ENCODE measurements around the gene KPNA1.

The KPNA1 gene

GRCh38 chr3:122514123-122515019 lies at the start of gene KPNA1:
TSS of gene KPNA1 (minus strand) at chr3:122514939. CDS start at chr3:122496565, 18,374 bp downstream.
- intact Hi-C loops (cut with DNase I; ENCODE audit: low total_unique reads), result loop anchor here (10.0 kb wide), 1 partner anchor 50 kb away; no protein-coding TSS in a partner anchor
- peak within 1 kb of the TSS; percentile 96 to 98 for H3K27ac ChIP-seq
- DNase-seq, result peak; percentile 89 to 91
- no peaks in the 10 kb centered on the region for H3K27me3 ChIP-seq
- peaks cover 0 to 28% (median 13%) of the 10 kb centered on the region in 4 donors for H3K4me1 ChIP-seq
- H3K4me3 ChIP-seq, result peak within 1 kb of the TSS; percentile 89 to 95
- no peaks in the 10 kb centered on the region for H3K36me3 ChIP-seq
- TF ChIP-seq CTCF (IDR thresholded peaks at IDR 0.05), result no peak
- no peaks in the 10 kb centered on the region for H3K9me3 ChIP-seq

GRCh38 chr3:122564155-122564912 lies 49.6 kb upstream of the KPNA1 start, which contains the start of the genes DTX3L and PARP9:
TSS of gene DTX3L (plus strand) at chr3:122564338. CDS start at chr3:122564427, 89 bp downstream.
TSS of gene PARP9 (minus strand) at chr3:122564300. CDS start at chr3:122559620, 4,680 bp downstream.
- H3K27me3 ChIP-seq, result no peaks in the 10 kb centered on the region
- no peak for TF ChIP-seq CTCF (IDR thresholded peaks at IDR 0.05)
- H3K27ac ChIP-seq, result peak within 1 kb of the TSS; percentile 83 to 90
- peak; percentile 78 to 88 for DNase-seq
- intact Hi-C loops (cut with DNase I; ENCODE audit: low total_unique reads), result no loop called here
- H3K4me3 ChIP-seq, result peak within 1 kb of the TSS; percentile 79 to 93
- peaks cover 0 to 28% (median 13%) of the 10 kb centered on the region in 4 donors for H3K4me1 ChIP-seq
- peaks cover 2 to 36% (median 29%) of the 10 kb centered on the region in 3 donors for H3K36me3 ChIP-seq
- H3K9me3 ChIP-seq, result no peaks in the 10 kb centered on the region

GRCh38 chr3:122563717-122564025 lies 48.9 kb upstream of the KPNA1 start:
- Histone ChIP-seq H3K27me3 (no peaks in the 10 kb centered on the region), H3K4me1 (peaks cover 0 to 28% (median 13%) of the 10 kb centered on the region in 4 donors), H3K36me3 (peaks cover 8 to 36% (median 30%) of the 10 kb centered on the region in 3 donors), H3K9me3 (no peaks in the 10 kb centered on the region), H3K4me3 (peak overlapping the region; percentile 79 to 93), H3K27ac (peak overlapping the region; percentile 83 to 90)
- no peak for TF ChIP-seq CTCF (IDR thresholded peaks at IDR 0.05)
- intact Hi-C loops (cut with DNase I; ENCODE audit: low total_unique reads), result loop anchor here (2.0 kb wide), 1 partner anchor 115 kb away; no protein-coding TSS in a partner anchor
- peak in 1 of 2 donors; percentile 30 for DNase-seq

- H3K36me3 ChIP-seq, result peaks cover 13 to 37% (median 30%) of the 10 kb centered on the region in 3 donors
- H3K9me3 ChIP-seq, result no peaks in the 10 kb centered on the region
- peak overlapping the region; percentile 79 to 93 for H3K4me3 ChIP-seq
- H3K4me1 ChIP-seq, result peaks cover 0 to 28% (median 13%) of the 10 kb centered on the region in 4 donors
- no peak for TF ChIP-seq CTCF (IDR thresholded peaks at IDR 0.05)
- H3K27me3 ChIP-seq, result no peaks in the 10 kb centered on the region
- no peak for DNase-seq
- peak overlapping the region; percentile 83 to 90 for H3K27ac ChIP-seq
- intact Hi-C loops (cut with DNase I; ENCODE audit: low total_unique reads), result loop anchor here (2.0 kb wide), 1 partner anchor 116 kb away; no protein-coding TSS in a partner anchor
Measured at GRCh38 chr3:122562923-122563716, 48.4 kb upstream of the KPNA1 start.

- no peaks in the 10 kb centered on the region for H3K9me3 ChIP-seq
- intact Hi-C loops (cut with DNase I; ENCODE audit: low total_unique reads), result no loop called here
- no peak for DNase-seq
- no peaks in the 10 kb centered on the region for H3K27me3 ChIP-seq
- H3K27ac ChIP-seq, result no peak overlapping the region
- H3K36me3 ChIP-seq, result peaks cover 31 to 40% (median 35%) of the 10 kb centered on the region in 3 donors
- peaks cover 0 to 25% (median 13%) of the 10 kb centered on the region in 4 donors for H3K4me1 ChIP-seq
- no peak overlapping the region for H3K4me3 ChIP-seq
- TF ChIP-seq CTCF (IDR thresholded peaks at IDR 0.05), result peak; percentile 18 to 40
Measured at GRCh38 chr3:122560680-122561079, 45.9 kb upstream of the KPNA1 start.
